ENCODE measurements around the gene C1GALT1. TPM values are rescaled to one million over a fixed set of nuclear protein-coding genes. Genes with fewer than 3 reads are reported as not detected.

The C1GALT1 gene
- total and polyA plus RNA-seq, 12 donors: 3.6 to 217 (median 18.2) TPM

DNA sequence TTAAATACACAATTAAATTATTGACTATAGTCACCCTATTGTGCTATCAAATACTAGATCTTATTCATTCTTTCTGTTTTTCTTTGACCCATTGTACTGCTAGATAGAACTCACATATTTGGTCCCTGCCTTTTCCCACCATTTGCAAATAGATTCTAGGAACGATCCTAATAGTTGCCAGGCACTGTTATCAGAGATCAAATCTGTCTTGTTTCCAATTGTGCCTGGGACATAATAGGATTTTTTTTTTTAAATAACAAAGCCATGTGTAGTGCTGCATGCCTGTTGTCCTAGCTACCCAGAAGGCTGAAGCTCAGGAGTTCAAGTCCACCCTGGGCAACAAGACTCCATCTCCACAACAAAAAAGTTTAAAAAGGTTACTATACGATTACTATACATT, 72.0 kb downstream of the C1GALT1 start:
- Histone ChIP-seq H3K4me1 (replicated peaks in 1 of 2) (no peaks in the 10 kb centered on the region), H3K36me3 (replicated peaks in 1 of 2) (no peaks in the 10 kb centered on the region), H3K4me3 (no peak overlapping the region), H3K27ac (no peak overlapping the region), H3K27me3 (no peaks in the 10 kb centered on the region), H3K9me3 (replicated peaks in 1 of 3) (peaks cover 0 to 4% (median 0%) of the 10 kb centered on the region in 3 donors)
- no peak for DNase-seq
- intact Hi-C loops (cut with DNase I): no loop called here
- TF ChIP-seq POLR2A (IDR thresholded peaks at IDR 0.05): no peak
- TF ChIP-seq, protein P1, sequence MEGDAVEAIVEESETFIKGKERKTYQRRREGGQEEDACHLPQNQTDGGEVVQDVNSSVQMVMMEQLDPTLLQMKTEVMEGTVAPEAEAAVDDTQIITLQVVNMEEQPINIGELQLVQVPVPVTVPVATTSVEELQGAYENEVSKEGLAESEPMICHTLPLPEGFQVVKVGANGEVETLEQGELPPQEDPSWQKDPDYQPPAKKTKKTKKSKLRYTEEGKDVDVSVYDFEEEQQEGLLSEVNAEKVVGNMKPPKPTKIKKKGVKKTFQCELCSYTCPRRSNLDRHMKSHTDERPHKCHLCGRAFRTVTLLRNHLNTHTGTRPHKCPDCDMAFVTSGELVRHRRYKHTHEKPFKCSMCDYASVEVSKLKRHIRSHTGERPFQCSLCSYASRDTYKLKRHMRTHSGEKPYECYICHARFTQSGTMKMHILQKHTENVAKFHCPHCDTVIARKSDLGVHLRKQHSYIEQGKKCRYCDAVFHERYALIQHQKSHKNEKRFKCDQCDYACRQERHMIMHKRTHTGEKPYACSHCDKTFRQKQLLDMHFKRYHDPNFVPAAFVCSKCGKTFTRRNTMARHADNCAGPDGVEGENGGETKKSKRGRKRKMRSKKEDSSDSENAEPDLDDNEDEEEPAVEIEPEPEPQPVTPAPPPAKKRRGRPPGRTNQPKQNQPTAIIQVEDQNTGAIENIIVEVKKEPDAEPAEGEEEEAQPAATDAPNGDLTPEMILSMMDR (IDR thresholded peaks at IDR 0.05): no peak
- WGBS, 4 donors: 91 to 97% (median 93%) methylated on average over 2 of the region's 2 CpGs

GRCh38 chr7:7254908-7255307, 72.6 kb downstream of the C1GALT1 start:
- intact Hi-C loops (cut with DNase I): no loop called here
- DNase-seq: no peak
- peaks cover 0 to 1% (median 0%) of the 10 kb centered on the region in 3 donors for H3K9me3 ChIP-seq (replicated peaks in 1 of 3)
- no peak overlapping the region for H3K4me3 ChIP-seq
- no peak overlapping the region for H3K27ac ChIP-seq
- WGBS, 4 donors: 90 to 95% (median 94%) methylated on average over 5 of the region's 5 CpGs
- H3K36me3 ChIP-seq (replicated peaks in 1 of 2): no peaks in the 10 kb centered on the region
- no peaks in the 10 kb centered on the region for H3K4me1 ChIP-seq (replicated peaks in 1 of 2)
- TF ChIP-seq POLR2A (IDR thresholded peaks at IDR 0.05): no peak
- TF ChIP-seq, protein P1 (IDR thresholded peaks at IDR 0.05): no peak
- no peaks in the 10 kb centered on the region for H3K27me3 ChIP-seq

DNA sequence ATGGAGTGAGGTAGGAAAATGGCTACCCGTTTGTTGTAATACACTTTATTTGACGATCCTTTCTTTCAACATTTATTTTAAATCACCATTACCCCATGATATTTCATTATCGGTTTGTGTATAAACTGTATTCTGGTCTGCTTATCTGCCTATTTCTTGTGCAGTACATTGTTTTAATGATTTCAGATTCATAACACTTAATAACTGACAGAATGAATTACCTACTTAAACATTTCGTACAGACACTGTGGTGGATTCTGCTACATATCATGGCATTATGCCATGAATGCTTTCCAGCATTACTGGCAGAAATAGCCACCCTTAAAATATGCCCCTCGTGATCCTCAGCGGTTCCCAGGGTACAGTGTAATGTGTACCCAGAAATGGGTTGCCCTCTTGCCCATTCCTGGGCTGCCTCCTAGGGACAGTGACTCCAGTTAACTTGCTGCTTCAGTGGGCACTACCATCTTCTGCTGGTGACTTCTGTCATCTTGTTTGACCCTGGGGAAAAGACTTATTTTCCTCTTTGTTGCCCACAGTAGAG, 74.5 kb downstream of the C1GALT1 start:
- Histone ChIP-seq H3K4me1 (replicated peaks in 1 of 2) (no peaks in the 10 kb centered on the region), H3K4me3 (no peak overlapping the region), H3K9me3 (replicated peaks in 1 of 3) (no peaks in the 10 kb centered on the region), H3K36me3 (replicated peaks in 1 of 2) (no peaks in the 10 kb centered on the region), H3K27me3 (no peaks in the 10 kb centered on the region), H3K27ac (no peak overlapping the region)
- intact Hi-C loops (cut with DNase I): no loop called here
- 91 to 95% (median 94%) methylated on average over 6 of the region's 6 CpGs for WGBS, 4 donors
- no peak for DNase-seq
- TF ChIP-seq, protein P1 (IDR thresholded peaks at IDR 0.05): no peak
- no peak for TF ChIP-seq POLR2A (IDR thresholded peaks at IDR 0.05)

DNA sequence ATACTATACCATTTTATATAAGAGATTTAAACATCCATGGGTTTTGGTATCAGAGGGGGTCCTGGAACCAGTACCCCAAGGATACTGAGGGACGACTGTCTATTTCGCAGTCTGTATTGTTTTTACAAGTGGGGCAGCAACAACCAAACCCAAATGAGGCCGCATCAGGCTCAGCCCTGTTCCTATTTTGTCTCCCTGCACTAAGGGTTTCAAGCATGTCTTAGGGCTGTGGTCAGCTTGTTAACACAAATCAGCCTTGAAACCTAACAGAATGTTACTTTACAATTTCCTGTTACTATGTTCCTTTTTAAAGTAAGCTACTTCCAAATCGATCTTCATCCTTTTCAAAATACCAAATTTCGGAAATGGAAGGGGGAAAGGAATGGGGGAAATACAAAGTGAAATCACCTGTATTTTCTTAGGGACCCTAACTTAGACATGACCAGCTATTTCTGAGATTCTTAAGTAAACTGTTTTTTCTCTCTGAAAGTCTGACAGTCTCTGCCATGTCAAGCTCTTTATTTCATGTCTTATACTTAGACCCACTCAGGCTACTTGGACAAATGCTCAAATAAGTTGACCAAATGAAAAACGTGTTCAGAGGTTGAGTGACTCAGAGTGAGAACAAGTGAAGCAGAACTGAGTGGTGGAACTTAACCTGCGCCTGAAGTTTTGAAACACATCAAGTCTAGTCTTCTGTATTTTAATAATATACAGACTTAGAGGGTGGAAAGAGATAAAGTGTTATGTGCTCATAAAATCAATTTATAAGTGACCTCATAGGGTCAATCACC, 75.8 kb downstream of the C1GALT1 start:
- no peaks in the 10 kb centered on the region for H3K36me3 ChIP-seq (replicated peaks in 1 of 2)
- no peaks in the 10 kb centered on the region for H3K9me3 ChIP-seq (replicated peaks in 1 of 3)
- no peak overlapping the region for H3K4me3 ChIP-seq
- no peak for DNase-seq
- TF ChIP-seq POLR2A (IDR thresholded peaks at IDR 0.05): no peak
- TF ChIP-seq, protein P1 (IDR thresholded peaks at IDR 0.05): no peak
- 67 to 80% (median 76%) methylated on average over 7 of the region's 7 CpGs for WGBS, 4 donors
- H3K27me3 ChIP-seq: no peaks in the 10 kb centered on the region
- peak overlapping the region in 1 of 5 donors; percentile 2 for H3K27ac ChIP-seq
- intact Hi-C loops (cut with DNase I): no loop called here
- no peaks in the 10 kb centered on the region for H3K4me1 ChIP-seq (replicated peaks in 1 of 2)

All from adrenal gland (tissue), 12 donors.